ENCODE measurements around the gene IKZF2. TPM values are rescaled to one million over a fixed set of nuclear protein-coding genes. Genes with fewer than 3 reads are reported as not detected.

Gene IKZF2
- total RNA-seq, 1 experiment from 2014 or later: 0.97 TPM

DNA sequence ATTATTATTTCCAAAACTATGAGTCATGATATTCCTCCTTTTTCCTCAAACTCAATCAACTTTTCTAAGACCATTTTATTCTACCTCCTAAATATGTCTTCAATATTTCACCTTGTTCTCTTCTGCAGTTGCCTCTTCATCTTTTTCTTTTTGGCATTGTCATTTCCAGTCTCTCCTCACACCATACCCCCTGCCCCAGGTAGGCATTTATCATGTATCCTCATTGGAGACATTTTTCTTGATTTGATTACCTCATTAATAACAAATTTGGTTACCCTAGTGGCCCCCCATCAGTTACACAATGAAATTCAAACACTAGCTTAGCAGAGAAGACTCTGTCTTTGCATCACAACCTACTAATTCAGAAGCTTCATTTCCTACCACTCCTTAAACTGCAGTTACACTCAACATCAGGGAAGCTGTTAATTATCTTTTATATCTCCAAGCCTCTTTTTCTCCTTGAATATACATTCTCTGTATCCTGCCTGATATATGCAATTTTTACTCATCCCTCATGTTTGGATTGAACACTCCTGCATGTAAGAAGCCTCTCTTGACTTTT, 133.0 kb downstream of the IKZF2 start:
- Histone ChIP-seq H3K36me3 (replicated peaks; ENCODE audit: control insufficient read depth, insufficient read depth, low read length) (no peaks in the 10 kb centered on the region), H3K4me3 (ENCODE audit: insufficient read depth, low read depth, low read length) (no peak overlapping the region), H3K27me3 (ENCODE audit: control insufficient read depth, insufficient read depth, low read length) (no peaks in the 10 kb centered on the region)
- DNase-seq: no peak

DNA sequence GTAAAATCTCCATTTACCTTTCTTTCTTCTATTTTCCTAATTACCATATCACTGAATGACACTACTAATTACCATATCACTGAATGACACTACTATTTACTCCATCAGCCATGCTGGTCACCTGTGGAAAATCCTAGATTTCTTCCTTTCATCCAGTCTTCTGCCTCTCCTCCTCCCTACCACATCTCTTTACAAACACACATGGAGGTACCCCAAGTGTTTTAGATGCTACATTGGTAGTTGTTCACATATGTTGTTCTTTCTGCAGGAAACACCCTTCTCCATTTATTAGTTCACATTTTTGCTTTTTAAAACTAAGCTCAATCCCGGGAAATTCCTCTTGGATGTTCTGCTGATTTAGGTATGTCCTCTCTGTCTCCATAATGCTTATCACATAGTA, 134.0 kb downstream of the IKZF2 start:
- H3K4me3 ChIP-seq (ENCODE audit: insufficient read depth, low read depth, low read length): no peak overlapping the region
- no peaks in the 10 kb centered on the region for H3K27me3 ChIP-seq (ENCODE audit: control insufficient read depth, insufficient read depth, low read length)
- H3K36me3 ChIP-seq (replicated peaks; ENCODE audit: control insufficient read depth, insufficient read depth, low read length): no peaks in the 10 kb centered on the region
- no peak for DNase-seq

DNA sequence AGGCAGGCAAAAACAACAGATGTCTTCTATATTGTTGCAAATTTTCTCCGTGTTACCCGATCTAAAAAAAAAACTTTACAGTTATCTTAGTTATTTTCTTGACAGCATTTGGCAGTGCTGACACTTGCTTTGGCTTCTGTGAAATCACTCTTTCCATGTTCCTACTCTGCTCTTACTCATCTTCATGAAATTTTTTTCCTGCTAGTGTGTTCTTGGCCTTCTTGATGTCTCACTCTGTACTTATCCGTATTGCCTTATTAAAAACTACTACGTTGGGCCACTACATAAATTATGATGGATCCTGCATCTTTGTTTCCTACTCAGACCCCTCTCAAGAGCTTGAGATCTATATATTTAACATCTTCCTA, 134.4 kb downstream of the IKZF2 start:
- Histone ChIP-seq H3K27me3 (ENCODE audit: control insufficient read depth, insufficient read depth, low read length) (no peaks in the 10 kb centered on the region), H3K4me3 (ENCODE audit: insufficient read depth, low read depth, low read length) (no peak overlapping the region), H3K36me3 (replicated peaks; ENCODE audit: control insufficient read depth, insufficient read depth, low read length) (no peaks in the 10 kb centered on the region)
- DNase-seq: no peak

DNA sequence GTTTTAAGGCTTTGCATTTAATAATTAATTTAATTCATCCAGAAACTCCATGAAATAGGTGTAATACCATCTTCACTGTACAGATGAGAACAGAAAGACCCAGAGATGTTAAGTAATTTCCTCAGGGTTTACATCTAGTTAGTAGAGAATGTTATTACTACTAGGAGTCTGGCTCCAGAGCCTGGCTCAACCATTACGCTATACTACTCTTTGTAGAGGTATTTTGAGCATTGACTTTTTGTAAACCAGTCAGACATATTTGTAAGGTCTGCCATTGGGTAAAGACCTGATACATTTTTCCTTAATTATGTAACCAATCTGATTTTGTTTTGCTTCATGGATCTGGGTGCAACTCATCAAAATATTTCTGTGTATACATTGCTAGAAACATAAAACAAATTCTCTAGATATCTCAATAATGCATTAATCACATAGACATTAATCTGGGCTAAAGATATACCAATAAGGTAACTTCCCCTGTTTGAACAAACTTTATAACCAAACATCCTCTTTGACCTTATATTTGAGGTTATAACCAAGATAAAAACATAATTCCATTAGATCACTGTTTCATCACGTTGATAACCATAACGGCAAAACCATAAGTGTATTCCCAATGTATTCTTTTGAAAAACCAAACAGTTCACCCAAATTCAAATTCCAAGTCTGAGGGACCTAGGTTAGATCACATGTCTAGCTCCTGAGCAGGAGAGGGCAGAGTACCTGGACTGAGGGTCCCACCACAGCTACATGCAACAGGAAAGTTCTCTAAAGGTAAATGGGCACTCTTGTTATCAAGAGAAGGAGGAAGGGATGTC, 135.0 kb downstream of the IKZF2 start:
- no peak for DNase-seq
- Histone ChIP-seq H3K36me3 (replicated peaks; ENCODE audit: control insufficient read depth, insufficient read depth, low read length) (no peaks in the 10 kb centered on the region), H3K4me3 (ENCODE audit: insufficient read depth, low read depth, low read length) (no peak overlapping the region)

DNA sequence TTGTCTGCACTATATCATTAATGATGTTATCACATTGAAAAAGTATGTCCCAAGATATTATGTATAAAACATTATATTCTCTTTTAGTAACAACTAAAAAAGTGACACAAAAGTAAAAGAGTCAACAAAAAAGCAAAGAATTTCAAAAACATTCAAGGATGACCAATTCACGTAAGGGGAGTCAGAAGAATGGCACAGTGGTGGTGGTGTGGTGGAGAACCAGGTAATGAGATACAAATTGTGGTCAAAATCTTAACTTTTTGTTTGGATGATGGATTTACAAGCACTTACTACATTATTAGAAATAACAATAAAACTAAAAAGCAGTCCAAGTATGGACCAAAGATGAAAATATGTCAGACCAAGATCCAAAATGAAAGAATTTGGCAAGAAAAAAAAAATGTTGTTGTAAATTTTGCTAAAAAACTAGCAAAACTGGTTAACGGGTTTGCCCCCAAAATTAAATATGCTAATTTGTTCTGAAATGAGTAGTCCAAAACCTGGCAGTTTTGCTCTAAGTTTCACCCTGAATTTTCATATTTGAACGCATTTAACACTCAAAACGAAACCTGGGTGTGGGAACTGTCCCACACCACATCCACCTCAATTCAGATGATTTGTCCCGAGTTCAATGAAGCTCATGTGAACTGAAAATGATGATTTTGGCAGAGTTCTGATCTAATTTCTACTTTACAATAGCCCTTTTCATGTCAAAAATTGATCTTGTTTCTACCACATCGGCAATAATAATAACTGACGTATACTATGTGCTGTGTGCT, 135.8 kb downstream of the IKZF2 start:
- no peaks in the 10 kb centered on the region for H3K36me3 ChIP-seq (replicated peaks; ENCODE audit: control insufficient read depth, insufficient read depth, low read length)
- no peak overlapping the region for H3K4me3 ChIP-seq (ENCODE audit: insufficient read depth, low read depth, low read length)
- H3K27me3 ChIP-seq (ENCODE audit: control insufficient read depth, insufficient read depth, low read length): no peaks in the 10 kb centered on the region
- no peak for DNase-seq

More for the DNA sequence above, 135.0 kb downstream of the IKZF2 start:
- no peaks in the 10 kb centered on the region for H3K27me3 ChIP-seq (ENCODE audit: control insufficient read depth, insufficient read depth, low read length)

DNA sequence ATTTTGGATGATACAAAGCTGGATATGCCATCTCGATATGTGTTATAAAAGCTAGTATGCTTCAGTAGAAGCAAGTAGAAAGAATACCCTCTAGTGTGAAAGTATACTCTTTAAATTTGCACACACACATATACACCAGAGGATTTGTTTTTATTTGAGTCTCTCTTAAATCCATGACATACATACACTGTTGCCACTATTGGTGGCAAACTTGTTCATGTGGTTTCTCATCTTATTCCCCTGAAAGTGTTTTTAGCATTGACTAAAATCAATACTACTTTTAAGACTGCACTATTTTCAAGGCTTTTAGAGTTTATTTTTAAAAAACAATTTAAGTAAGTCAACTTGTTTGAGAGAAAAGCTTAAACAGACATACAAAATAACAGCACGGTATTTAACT, 137.4 kb downstream of the IKZF2 start:
- no peaks in the 10 kb centered on the region for H3K27me3 ChIP-seq (ENCODE audit: control insufficient read depth, insufficient read depth, low read length)
- DNase-seq: no peak
- H3K36me3 ChIP-seq (replicated peaks; ENCODE audit: control insufficient read depth, insufficient read depth, low read length): no peaks in the 10 kb centered on the region
- H3K4me3 ChIP-seq (ENCODE audit: insufficient read depth, low read depth, low read length): no peak overlapping the region

DNA sequence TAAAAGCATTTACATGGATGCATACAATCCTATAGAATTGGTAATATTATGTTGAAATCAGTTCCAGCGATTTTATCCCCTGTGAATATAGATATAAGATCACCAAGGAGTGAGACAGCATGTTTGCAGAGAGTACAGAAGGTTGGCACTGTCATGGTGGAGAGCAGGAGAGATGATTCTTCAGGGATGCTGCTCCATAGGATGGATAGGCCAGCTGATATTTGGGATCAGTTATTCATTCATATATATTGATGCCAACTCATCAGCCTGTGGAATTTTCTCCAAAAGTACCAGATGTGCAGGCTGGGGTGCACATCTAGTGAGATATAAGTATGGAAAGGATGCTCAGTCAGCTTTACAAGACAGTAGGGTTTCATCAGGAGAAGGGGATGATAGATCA, 139.9 kb downstream of the IKZF2 start:
- DNase-seq: no peak
- no peak overlapping the region for H3K4me3 ChIP-seq (ENCODE audit: insufficient read depth, low read depth, low read length)
- H3K27me3 ChIP-seq (ENCODE audit: control insufficient read depth, insufficient read depth, low read length): no peaks in the 10 kb centered on the region
- H3K36me3 ChIP-seq (replicated peaks; ENCODE audit: control insufficient read depth, insufficient read depth, low read length): no peaks in the 10 kb centered on the region

DNA sequence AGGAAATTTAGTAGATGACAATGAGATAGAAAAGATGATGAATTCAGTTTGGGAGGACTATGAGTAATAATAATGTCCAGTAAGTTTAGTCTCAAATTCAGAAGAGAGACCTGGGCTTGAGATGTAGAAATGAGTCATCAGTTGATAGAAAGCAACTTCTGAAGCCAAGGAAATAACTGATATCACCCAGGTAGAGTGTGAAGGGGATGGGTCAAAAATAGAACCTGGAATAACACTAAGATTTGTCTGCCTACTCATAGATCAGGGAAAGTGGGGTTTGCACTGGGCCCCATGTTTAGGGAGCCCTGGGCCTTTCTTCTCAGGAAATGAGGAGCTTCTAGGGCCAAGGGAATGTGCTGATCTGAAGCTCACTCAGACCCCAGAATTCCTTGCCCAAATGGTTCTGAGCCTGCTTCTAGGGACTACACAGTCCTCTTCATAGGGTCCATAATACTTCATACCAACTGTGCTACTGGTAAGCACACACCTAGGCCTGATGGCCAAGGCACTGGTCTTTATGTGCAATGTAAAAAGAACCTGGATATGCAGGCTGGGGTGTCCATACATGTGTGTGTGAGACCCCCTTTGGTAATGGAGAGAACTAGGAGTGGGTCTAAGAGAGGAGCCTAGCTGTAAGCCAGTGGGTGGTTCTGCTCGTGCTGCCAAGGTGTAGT, 141.2 kb downstream of the IKZF2 start:
- no peak overlapping the region for H3K4me3 ChIP-seq (ENCODE audit: insufficient read depth, low read depth, low read length)
- H3K27me3 ChIP-seq (ENCODE audit: control insufficient read depth, insufficient read depth, low read length): no peaks in the 10 kb centered on the region
- no peaks in the 10 kb centered on the region for H3K36me3 ChIP-seq (replicated peaks; ENCODE audit: control insufficient read depth, insufficient read depth, low read length)
- no peak for DNase-seq

DNA sequence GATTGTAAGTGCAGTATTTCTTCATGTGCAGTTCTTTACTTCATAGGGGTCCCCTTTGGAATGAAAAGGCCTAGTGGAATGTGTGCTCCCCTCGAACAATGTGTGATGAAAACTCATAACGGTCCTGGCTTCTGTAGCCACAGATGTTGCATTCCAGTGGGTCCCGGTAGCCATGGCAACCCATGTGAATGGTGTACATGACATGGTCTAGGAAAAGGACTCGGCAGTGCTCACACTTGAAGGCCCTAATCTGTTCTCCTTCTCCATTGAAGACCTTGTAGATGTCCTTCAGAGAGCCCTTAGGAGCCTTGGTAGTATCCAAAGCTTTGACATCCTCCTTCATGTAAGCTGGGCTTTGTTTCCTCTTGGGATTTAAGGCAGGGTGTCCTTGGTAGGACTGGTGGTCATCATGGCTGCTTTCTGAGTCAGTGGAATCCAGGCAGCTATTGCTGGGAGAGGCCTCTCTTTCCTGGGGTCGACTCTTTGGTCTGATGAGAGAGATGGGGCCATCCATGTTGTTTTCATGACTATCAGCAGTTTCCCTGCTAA, 144.0 kb downstream of the IKZF2 start:
- no peak for DNase-seq
- no peaks in the 10 kb centered on the region for H3K36me3 ChIP-seq (replicated peaks; ENCODE audit: control insufficient read depth, insufficient read depth, low read length)
- no peak overlapping the region for H3K4me3 ChIP-seq (ENCODE audit: insufficient read depth, low read depth, low read length)
- no peaks in the 10 kb centered on the region for H3K27me3 ChIP-seq (ENCODE audit: control insufficient read depth, insufficient read depth, low read length)

DNA sequence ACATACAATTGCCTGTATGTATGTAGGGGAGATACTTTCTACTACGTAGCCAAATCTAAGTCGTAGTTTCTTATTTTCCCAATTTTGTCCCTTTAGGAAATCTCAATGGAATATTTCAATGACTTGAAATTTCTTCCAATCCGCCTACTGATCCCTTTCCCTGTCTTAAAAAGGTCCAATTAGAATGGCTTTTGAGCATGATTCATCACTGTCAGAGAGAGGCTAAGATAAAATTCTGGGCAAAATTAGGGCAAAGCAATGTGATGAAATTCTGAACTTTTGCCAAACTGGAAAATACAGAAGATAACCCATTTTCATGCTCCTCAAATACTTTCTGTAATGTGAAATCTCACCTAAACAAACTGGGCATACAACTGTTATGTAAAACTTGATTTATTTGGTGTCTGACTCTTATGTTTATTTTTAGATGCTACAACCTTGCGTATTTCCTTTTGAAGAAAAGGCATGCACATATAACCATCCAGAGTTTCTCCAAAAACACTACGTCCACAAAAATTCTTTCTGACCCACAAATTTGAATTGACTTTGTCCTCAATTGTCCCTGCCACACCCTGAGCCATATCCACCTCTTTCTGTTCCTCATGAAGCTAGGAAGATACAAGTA, 147.1 kb downstream of the IKZF2 start:
- Histone ChIP-seq H3K4me3 (ENCODE audit: insufficient read depth, low read depth, low read length) (no peak overlapping the region), H3K27me3 (ENCODE audit: control insufficient read depth, insufficient read depth, low read length) (no peaks in the 10 kb centered on the region), H3K36me3 (replicated peaks; ENCODE audit: control insufficient read depth, insufficient read depth, low read length) (no peaks in the 10 kb centered on the region)
- no peak for DNase-seq

DNA sequence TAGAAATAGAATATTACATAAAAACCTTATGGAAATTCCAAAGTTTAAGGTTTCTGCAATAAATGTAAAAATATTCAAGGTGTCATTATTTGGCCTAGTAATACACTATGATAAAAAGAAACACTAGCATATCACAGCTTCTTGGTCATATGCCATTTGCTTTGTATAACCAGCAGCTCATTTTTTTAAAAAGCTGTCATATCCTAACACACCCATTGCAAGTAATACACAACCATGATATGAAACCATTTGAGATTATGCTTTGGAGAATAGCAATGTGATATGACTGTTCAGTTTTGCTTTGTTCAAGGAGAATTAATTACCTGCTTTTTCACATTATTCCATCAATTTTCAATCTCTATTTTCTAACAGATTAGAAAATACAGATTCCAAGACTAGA, 149.0 kb downstream of the IKZF2 start:
- no peaks in the 10 kb centered on the region for H3K36me3 ChIP-seq (replicated peaks; ENCODE audit: control insufficient read depth, insufficient read depth, low read length)
- H3K4me3 ChIP-seq (ENCODE audit: insufficient read depth, low read depth, low read length): no peak overlapping the region
- no peaks in the 10 kb centered on the region for H3K27me3 ChIP-seq (ENCODE audit: control insufficient read depth, insufficient read depth, low read length)
- DNase-seq: no peak

DNA sequence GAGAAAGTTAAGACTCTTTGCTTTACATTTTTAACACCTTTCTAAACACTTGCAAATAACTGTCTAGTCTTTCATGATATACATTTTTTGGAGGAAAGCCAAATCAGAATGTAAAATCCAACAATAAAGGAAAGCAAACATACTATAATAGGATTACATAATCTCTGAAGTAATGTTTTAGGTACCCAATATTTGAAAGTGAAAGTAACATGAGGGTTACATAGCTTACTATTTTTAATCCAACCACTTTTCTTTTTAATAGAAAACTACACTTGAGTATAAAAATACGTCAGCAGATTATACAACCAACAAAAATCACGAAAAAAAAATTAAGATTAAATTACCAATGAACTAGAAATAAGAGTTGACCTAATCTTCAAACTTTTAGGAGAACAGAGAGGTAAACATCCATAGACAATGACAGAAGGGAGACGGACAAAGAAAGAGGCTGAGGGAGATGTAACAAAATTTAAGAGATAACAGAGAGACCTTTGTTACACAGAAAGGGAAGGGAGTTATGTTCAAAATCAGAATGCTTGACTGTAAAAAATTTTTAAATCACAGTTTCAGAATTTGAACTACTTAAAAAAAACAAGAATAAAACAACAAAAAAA, 150.0 kb downstream of the IKZF2 start:
- Histone ChIP-seq H3K4me3 (ENCODE audit: insufficient read depth, low read depth, low read length) (no peak overlapping the region), H3K27me3 (ENCODE audit: control insufficient read depth, insufficient read depth, low read length) (no peaks in the 10 kb centered on the region), H3K36me3 (replicated peaks; ENCODE audit: control insufficient read depth, insufficient read depth, low read length) (no peaks in the 10 kb centered on the region)
- DNase-seq: no peak

DNA sequence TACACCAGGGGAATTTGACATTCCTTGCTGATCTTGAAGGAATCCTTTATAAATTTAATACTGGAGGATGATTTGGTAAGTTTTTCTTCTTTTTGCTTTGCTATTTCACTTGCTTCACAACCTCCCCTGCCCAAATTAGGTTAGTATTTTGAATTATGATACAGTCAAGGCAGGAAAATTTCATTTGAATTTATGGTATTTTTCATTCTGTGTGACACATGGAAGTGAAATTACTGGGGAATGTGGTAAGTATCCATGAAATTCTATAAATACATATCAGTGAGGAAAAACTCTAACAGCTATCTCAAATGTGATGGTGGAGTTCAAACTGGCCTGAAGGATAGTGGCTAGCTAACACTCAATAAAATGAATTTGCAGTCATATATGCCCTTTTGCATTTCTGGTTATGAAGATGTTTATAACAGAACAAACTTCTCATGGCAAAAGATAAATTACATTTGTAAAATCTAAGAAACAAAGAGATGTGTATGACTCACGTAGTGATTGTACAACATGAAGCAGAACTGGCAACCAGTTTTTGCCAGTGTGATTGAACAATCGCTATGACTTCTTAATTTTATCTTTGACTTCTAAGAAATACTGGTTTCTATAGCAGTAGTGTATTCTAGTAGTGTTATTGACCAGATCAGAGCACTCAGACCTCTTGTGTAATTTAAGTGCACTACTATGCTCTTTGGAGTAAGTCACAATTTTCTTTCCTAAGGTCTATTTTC, 152.6 kb downstream of the IKZF2 start:
- H3K4me3 ChIP-seq (ENCODE audit: insufficient read depth, low read depth, low read length): no peak overlapping the region
- no peaks in the 10 kb centered on the region for H3K27me3 ChIP-seq (ENCODE audit: control insufficient read depth, insufficient read depth, low read length)
- H3K36me3 ChIP-seq (replicated peaks; ENCODE audit: control insufficient read depth, insufficient read depth, low read length): no peaks in the 10 kb centered on the region
- DNase-seq: no peak
